ENCODE measurements around the gene KRTAP10-6.
"Not testable (repeated sequence)": the region's sequence is repeated elsewhere in the genome, so short reads cannot be mapped to it uniquely, and the experiment has no call there.

Gene KRTAP10-6

DNA sequence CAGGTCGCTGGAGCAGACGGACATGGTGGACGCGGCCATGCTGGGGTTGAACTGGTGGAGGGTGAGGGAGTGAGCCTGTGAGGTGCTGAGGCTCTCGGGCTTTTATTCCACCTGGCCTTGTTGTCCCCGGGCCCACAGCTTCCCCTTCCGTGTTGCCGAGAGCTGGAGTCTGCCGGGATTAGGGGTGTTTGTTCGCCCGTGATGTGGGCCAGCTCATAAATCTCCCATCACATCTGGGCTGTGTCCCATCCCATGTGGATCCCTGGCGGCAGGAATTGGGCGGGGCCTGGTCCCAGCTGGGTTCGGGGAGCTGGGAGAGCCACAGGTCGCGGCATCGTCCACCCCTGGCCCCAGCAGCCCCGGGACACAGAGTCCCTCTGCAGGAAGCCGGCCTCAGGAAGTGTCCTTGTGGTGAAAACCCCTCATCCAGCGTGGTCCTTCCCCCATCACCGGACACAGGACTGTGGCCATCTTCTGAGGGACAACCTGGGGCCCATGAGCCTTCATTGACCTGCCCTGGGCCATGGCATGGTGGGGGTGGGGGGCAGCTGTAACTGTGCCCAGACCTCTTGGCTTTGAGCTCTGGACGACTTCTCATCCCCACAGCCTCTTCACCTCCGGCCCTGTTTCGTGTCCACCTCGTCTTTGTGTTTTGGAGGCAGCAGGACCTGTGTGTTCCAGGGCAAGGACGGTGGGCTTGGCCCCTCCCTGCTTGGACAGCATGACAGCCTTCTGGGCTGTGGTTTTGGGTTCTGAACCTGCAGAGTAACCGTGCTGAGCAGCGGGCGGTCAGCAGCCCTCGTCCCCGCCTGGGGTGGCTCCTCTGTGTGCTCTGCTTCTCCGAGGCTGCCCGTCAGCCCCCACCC, at the start of gene KRTAP10-6:
Gene KRTAP10-6 (minus strand): TSS at position 60 of the 866 bp plus-strand sequence. CDS start 21 bp downstream, at position 39.
- DNase-seq = no peak

- DNase-seq = no peak
These were observed 48.5 kb upstream of the KRTAP10-6 start for GRCh38 chr21:44640761-44641160.

- DNase-seq = no peak
These were observed 47.0 kb upstream of the KRTAP10-6 start for GRCh38 chr21:44639331-44639655.

- DNase-seq = not testable (repeated sequence)
These were observed 46.4 kb upstream of the KRTAP10-6 start for GRCh38 chr21:44638506-44639330.

GRCh38 chr21:44637851-44638348, 45.6 kb upstream of the KRTAP10-6 start:
- DNase-seq = not testable (repeated sequence)

DNA sequence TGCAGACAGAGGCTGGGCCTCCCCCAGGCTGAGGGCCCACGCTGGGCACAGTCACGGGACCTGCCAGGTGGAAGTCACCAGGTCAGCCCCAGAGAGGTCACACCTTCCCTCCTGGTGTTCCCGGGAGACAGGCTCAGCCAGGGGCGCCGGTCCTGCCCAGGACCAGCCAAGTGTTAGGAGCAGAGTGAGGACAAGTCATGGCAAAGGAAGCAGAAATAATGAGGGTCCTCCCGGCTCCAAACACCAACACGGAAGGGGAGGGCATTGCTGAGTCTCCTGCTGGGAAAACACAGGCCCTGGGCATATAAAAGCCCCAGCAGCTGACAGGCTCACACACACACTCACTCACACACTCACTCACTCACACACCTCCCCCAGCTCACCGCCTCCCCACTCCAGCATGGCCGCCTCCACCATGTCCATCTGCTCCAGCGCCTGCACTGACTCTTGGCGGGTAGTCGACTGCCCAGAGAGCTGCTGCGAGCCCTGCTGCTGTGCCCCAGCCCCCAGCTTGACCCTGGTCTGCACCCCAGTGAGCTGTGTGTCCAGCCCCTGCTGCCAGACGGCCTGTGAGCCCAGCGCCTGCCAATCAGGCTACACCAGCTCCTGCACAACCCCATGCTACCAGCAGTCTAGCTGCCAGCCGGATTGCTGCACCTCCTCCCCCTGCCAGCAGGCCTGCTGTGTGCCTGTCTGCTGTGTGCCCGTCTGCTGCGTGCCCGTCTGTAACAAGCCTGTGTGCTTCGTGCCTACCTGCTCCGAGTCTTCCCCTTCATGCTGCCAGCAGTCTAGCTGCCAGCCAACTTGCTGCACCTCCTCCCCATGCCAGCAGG, 44.9 kb upstream of the KRTAP10-6 start, which contains the start of gene KRTAP10-10:
Gene KRTAP10-10 (plus strand): TSS at position 339 of the 833 bp plus-strand sequence. CDS start 62 bp downstream, at position 401.
- DNase-seq = no peak

DNA sequence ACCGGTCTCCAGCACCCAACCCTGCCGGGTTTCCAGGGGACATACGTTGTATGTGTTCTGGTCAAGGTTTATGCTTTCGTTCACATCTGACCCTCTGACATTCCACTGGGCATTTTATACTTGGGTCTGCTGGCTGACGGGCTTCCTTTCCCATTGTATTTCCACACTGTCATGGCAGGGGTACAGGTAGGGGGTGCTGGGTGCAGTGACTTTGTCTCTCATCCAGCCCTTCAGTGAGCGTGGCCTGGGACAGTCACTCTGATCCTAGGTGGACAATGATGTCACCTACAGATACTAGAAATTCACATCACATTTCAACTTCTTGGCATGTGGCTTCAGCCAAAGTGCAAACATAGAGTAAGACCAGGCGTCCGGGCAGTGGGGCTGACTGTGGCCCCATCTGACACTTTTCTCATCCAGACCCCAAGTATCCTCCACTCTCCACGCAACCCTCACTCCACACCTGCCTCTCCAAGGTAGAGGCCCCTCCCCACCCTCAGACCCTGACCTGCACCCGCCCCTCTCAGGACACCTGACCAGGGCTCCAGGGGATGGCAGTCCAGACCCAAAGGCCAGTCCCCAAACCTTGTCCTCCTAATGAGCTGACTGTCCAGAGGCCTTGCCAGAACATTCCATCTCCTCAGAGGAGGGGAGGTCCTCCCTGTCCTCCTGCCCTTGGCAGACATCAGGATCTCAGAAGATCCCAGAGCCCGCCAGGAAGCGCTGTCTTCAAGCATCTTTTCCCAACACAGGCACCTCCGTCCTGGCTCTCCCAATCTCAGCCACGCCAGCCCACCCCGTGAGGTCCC, 44.1 kb upstream of the KRTAP10-6 start:
- DNase-seq = no peak

- no peak for DNase-seq
These were observed 39.8 kb upstream of the KRTAP10-6 start for GRCh38 chr21:44632067-44632466.

GRCh38 chr21:44630440-44630839, 38.1 kb upstream of the KRTAP10-6 start:
- no peak for DNase-seq

DNA sequence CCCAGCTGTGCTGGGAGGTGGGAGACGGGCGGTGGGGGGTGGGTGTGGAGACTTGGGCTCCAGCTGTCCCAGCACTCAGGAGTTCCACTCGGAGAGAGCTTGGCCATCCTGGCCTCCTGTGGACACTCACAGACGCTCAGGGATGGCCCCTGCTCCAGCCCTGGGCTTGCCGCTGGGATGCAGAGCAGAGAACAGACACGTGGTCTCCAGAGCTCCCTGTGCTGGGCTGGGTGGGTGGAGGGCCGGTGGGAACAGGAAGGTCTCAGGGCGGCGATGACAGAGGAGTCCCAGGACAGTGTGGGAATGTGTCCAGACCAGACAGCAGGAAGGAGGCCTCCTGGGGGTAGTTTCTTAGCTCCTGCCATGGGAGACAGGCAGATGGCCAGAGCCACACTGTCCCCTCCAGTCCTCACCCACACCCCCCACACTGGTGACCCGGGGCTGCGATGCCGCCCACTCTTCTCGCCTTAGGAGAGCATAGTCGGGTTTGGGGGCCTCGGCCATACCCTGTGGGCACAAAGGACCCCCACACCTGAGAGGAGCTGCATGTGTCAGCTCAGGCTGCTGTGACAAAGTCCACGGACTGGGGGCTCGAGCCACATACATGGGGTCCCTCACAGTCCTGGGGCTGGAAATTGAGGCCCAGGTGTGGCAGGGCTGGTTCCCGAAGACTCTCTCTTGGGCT, 36.5 kb upstream of the KRTAP10-6 start:
- no peak for DNase-seq

DNA sequence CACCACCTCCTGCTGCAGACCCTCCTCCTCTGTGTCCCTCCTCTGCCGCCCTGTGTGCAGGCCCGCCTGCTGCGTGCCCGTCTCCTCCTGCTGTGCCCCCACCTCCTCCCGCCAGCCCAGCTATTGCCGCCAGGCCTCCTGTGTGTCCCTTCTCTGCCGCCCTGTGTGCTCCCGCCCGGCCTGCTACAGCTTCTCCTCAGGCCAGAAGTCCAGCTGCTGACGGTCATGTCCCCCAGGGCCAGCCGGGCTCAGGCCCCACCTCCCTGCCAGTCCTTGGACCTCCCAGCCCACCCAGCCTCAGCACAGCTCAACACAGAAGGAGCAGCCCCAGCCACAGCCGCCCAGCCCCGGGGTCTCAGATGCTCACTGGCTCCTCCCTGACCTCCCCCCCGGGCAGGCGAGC, 35.5 kb upstream of the KRTAP10-6 start:
- not testable (repeated sequence) for DNase-seq

DNA sequence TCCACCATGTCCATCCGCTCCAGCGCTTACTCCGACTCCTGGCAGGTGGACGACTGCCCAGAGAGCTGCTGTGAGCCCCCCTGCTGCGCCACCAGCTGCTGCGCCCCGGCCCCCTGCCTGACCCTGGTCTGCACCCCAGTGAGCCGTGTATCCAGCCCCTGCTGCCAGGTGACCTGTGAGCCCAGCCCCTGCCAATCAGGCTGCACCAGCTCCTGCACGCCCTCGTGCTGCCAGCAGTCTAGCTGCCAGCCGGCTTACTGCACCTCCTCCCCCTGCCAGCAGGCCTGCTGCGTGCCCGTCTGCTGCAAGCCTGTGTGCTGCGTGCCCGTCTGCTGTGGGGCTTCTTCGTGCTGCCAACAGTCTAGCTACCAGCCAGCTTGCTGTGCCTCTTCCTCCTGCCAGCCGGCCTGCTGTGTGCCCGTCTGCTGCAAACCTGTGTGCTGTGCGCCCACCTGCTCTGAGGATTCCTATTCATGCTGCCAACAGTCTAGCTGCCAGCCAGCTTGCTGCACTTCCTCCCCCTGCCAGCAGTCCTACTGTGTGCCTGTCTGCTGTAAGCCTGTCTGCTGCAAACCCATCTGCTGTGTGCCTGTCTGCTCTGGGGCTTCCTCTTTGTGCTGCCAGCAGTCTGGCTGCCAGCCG, 35.0 kb upstream of the KRTAP10-6 start:
- DNase-seq = not testable (repeated sequence)

DNA sequence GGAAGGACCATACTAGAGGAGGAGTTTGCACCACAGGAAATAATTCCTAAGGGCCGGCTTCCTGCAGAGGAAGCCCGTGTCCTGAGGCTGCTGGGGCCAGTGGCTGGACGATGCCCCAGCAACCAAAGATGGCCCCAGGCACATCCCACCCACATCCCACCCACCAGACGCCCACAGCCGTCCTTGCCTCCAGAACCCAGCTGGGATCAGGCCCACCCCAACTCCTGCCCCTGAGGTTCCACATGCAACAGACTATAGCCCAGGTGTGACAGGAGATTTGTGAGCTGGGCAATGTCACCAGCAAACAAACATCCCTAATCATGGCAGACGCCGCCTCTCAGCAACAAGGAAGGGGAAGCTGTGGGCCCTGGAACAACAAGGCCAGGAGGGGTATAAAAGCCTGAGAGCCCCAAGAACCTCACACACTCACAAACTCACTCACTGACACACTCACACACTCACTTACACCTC, 34.4 kb upstream of the KRTAP10-6 start, which contains the start of gene KRTAP10-9:
Gene KRTAP10-9 (plus strand): TSS at position 421 of the 471 bp plus-strand sequence. CDS start 79 bp downstream, outside the sequence.
- DNase-seq = no peak

DNA sequence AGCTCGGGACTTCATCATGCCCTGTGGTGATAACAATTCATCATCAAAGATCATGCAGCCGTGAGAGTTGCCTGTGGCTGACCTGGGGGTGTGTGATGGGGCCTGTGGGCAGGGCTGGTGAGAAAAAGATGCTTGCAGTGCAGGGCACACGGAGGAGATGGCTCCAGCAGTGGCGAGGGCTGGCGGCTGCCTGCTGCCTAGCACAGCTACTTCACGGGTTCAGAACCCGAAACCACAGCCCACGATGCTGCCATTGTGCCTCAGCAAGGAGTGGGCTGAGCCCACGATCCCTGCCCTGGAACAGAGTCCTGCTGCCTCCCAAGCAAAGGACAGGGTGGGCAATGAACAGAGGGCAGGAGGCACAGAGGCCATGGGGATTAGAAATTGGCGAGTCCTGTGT, 34.0 kb upstream of the KRTAP10-6 start:
- DNase-seq = no peak

DNA sequence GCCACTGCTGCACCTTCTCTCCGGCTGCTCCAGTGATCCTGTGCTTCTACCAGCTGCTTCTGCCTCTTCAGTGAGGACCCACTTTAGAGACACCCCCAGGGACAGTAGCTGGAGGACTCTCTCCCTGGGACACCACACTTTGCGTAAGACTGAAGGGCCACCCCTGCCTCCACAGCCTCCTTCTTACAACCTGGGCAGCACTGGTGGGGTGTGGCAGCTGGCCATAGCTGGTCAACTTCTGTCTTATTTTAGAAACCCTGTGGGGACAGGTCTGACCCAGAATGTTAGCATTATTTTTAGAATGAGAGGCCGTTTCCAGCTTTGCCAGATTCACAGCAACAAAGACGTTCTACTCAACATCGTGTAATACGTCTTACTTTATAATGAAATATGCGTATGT, 33.5 kb upstream of the KRTAP10-6 start:
- DNase-seq = no peak

- DNase-seq = no peak
These were observed 31.3 kb upstream of the KRTAP10-6 start for GRCh38 chr21:44623575-44623974.

DNA sequence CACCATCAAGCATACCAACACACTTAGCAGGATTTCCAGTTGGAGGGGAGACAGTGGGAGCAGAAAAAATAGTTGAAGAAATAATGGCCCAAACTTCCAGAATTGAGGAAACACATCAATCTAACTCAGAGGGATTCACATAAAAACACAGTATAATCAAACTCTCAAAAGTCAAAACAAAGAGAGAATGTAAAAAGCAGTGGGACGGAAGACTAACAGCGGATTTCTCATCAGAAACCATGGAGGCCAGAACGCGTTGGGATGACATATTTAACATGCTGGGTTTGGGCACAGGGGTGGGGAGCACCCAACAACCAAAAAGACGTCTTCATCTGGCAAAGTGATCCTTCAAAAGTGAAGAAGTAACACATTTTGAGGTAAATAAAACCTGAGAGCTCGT, 27.6 kb upstream of the KRTAP10-6 start:
- no peak for DNase-seq

GRCh38 chr21:44618909-44619308, 26.6 kb upstream of the KRTAP10-6 start:
- DNase-seq = peak; percentile 50

- peak; percentile 4 for DNase-seq
These were observed 26.2 kb upstream of the KRTAP10-6 start for GRCh38 chr21:44618504-44618903.

DNA sequence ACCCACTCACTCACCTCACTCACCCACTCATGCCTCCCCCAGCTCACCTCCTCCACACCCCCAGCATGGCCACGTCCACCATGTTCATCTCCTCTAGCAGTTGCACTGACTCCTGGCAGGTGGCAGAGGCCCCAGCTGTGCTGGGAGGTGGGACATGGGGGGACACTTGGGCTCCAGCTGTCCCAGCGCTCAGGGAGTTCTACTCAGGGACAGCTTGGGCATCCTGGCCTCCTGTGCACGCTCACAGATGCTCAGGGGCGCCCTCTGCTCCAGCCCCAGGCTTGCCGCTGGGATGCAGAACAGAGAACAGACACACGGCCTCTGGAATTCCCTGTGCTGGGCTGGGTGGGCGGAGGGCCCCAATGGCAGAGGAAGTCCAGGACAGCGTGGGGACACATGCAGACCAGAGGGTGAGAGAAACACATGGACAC, 24.8 kb upstream of the KRTAP10-6 start:
- DNase-seq = no peak

All from activated CD4-positive, alpha-beta T cell treated with anti-CD3 and anti-CD28 coated beads, Interleukin-2, Interleukin-6, amounts not matched to agents 100 ng/mL and 50 ng/mL, durations not matched to agents 16 hours and 8 hours (primary cell).